Measurements from ENCODE around the gene SLC5A6.

DNA sequence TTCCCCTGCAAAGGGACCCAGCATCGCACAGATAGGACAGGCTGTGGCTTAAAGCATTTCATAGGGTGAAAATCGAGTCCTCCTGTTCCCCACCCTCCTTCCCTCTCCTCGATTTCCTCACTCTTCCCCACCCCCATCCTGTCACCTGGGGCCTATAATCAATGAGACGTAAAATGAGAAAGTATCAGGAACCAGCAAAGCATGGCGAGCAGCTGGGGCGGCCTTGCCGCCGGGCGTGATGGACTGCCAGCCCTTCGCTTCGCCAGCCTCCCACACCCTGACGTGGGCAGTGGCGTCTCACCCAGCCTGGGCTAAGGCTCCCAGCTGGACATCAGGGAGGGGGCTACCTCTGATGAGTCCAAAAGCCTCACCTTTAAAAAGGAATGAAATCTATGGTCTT is 39.7 kb upstream of the SLC5A6 start:
- TF ChIP-seq MXI1 (IDR thresholded peaks at IDR 0.05; ENCODE audit: borderline replicate concordance, low read depth, low read length) = no peak
- TF ChIP-seq, protein P1, sequence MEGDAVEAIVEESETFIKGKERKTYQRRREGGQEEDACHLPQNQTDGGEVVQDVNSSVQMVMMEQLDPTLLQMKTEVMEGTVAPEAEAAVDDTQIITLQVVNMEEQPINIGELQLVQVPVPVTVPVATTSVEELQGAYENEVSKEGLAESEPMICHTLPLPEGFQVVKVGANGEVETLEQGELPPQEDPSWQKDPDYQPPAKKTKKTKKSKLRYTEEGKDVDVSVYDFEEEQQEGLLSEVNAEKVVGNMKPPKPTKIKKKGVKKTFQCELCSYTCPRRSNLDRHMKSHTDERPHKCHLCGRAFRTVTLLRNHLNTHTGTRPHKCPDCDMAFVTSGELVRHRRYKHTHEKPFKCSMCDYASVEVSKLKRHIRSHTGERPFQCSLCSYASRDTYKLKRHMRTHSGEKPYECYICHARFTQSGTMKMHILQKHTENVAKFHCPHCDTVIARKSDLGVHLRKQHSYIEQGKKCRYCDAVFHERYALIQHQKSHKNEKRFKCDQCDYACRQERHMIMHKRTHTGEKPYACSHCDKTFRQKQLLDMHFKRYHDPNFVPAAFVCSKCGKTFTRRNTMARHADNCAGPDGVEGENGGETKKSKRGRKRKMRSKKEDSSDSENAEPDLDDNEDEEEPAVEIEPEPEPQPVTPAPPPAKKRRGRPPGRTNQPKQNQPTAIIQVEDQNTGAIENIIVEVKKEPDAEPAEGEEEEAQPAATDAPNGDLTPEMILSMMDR (conservative IDR thresholded peaks at IDR 0.05; ENCODE audit: low read depth, low read length) = no peak
- no peak for TF ChIP-seq CHD1 (IDR thresholded peaks at IDR 0.05; ENCODE audit: low read depth, low read length)
- TF ChIP-seq POLR2A (IDR thresholded peaks at IDR 0.05; ENCODE audit: low read depth, low read length) = no peak
- no peak for TF ChIP-seq RAD21 (IDR thresholded peaks at IDR 0.05; ENCODE audit: low read length)
- no peak for TF ChIP-seq MAFK (IDR thresholded peaks at IDR 0.05; ENCODE audit: low read depth, low read length)
- TF ChIP-seq USF2 (IDR thresholded peaks at IDR 0.05; ENCODE audit: low read depth, low read length) = no peak
- no peak for TF ChIP-seq SMC3 (IDR thresholded peaks at IDR 0.05; ENCODE audit: low read depth, low read length)
- no peak for TF ChIP-seq RCOR1 (IDR thresholded peaks at IDR 0.05; ENCODE audit: insufficient replicate concordance, low read length)
- TF ChIP-seq, protein P2, sequence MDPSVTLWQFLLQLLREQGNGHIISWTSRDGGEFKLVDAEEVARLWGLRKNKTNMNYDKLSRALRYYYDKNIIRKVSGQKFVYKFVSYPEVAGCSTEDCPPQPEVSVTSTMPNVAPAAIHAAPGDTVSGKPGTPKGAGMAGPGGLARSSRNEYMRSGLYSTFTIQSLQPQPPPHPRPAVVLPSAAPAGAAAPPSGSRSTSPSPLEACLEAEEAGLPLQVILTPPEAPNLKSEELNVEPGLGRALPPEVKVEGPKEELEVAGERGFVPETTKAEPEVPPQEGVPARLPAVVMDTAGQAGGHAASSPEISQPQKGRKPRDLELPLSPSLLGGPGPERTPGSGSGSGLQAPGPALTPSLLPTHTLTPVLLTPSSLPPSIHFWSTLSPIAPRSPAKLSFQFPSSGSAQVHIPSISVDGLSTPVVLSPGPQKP (IDR thresholded peaks at IDR 0.05; ENCODE audit: borderline replicate concordance, low read depth, low read length) = no peak

All from IMR-90 (cell line).